SK-MEL-5 (cell line): ENCODE results near the gene NT5DC3. TPM values are rescaled to one million over a fixed set of nuclear protein-coding genes. Genes with fewer than 3 reads are reported as not detected.

ENCODE experiments used
- DNase-seq: peaks from one replicate; pipeline ENCODE4 v3.0.0-alpha.2; 2016; ENCODE audit warnings: low read depth, low spot score
- in situ Hi-C: cut with HindIII; loops from 2 replicates; pipeline ENCODE4 v1.10.0; 2016; ENCODE audit warnings: low sequenced_read_pairs, high pct_unique_total_duplicates, low pct_unique_long_range_greater_than_20kb
- polyA plus RNA-seq, 2 experiments: library from polyadenylated mRNA; depleted of rRNA; stranded (reverse); fragments of >200 nt; gene quantifications; 2 replicates each; pipeline ENCODE4 v1.2.3, GENCODE V29; 2015
- total RNA-seq: library from RNA; depleted of rRNA; stranded (reverse); fragments of >200 nt; shearing (Covaris generic); gene quantifications from 2 replicates; pipeline ENCODE4 v1.2.3, GENCODE V29; 2014; rRNA removed

The NT5DC3 gene
- total RNA-seq: 34.6 and 37.9 TPM in 2 replicates
- polyA plus RNA-seq (2015; cell fraction: cytosol; rRNA removed): 24.2 and 34.2 TPM in 2 replicates
- 43.9 and 64.8 TPM in 2 replicates for polyA plus RNA-seq (2015; cell fraction: nucleus; rRNA removed)

GRCh38 chr12:103840876-103841689 is at the start of gene NT5DC3:
Gene NT5DC3 (minus strand): TSS chr12:103841234. CDS start chr12:103841156, 78 bp downstream.
- in situ Hi-C loops: no loop called here

GRCh38 chr12:103887738-103888137 is 46.7 kb upstream of the NT5DC3 start:
- in situ Hi-C loops: no loop called here
- DNase-seq: no peak

More at GRCh38 chr12:103840876-103841689, at the start of gene NT5DC3:
- DNase-seq: peak; percentile 83

GRCh38 chr12:103886195-103886797 is 45.3 kb upstream of the NT5DC3 start:
- no peak for DNase-seq
- in situ Hi-C loops: no loop called here

GRCh38 chr12:103884316-103884715 is 43.3 kb upstream of the NT5DC3 start:
- DNase-seq: peak; percentile 56
- in situ Hi-C loops: no loop called here

- in situ Hi-C loops: no loop called here
Observed at GRCh38 chr12:103883908-103884307, 42.9 kb upstream of the NT5DC3 start.

GRCh38 chr12:103882861-103883596 is 42.0 kb upstream of the NT5DC3 start:
- in situ Hi-C loops: no loop called here

More at GRCh38 chr12:103883908-103884307, 42.9 kb upstream of the NT5DC3 start:
- DNase-seq: no peak

GRCh38 chr12:103881261-103881660 is 40.2 kb upstream of the NT5DC3 start:
- peak; percentile 15 for DNase-seq
- in situ Hi-C loops: no loop called here

More at GRCh38 chr12:103882861-103883596, 42.0 kb upstream of the NT5DC3 start:
- no peak for DNase-seq

- in situ Hi-C loops: no loop called here
Observed at GRCh38 chr12:103880299-103881142, 39.5 kb upstream of the NT5DC3 start.

GRCh38 chr12:103879878-103880277 is 38.8 kb upstream of the NT5DC3 start:
- in situ Hi-C loops: no loop called here
- DNase-seq: no peak

More at GRCh38 chr12:103880299-103881142, 39.5 kb upstream of the NT5DC3 start:
- no peak for DNase-seq

- in situ Hi-C loops: no loop called here
- no peak for DNase-seq
Observed at GRCh38 chr12:103879048-103879692, 38.1 kb upstream of the NT5DC3 start.

- in situ Hi-C loops: no loop called here
- DNase-seq: peak; percentile 91
Observed at GRCh38 chr12:103877934-103878510, 37.0 kb upstream of the NT5DC3 start.

GRCh38 chr12:103877288-103877687 is 36.3 kb upstream of the NT5DC3 start:
- in situ Hi-C loops: no loop called here
- DNase-seq: no peak

- in situ Hi-C loops: no loop called here
- DNase-seq: no peak
Observed at GRCh38 chr12:103875666-103876065, 34.6 kb upstream of the NT5DC3 start.

GRCh38 chr12:103868215-103868614 is 27.2 kb upstream of the NT5DC3 start:
- DNase-seq: no peak
- in situ Hi-C loops: no loop called here

- DNase-seq: no peak
- in situ Hi-C loops: no loop called here
Observed at GRCh38 chr12:103865151-103865730, 24.2 kb upstream of the NT5DC3 start.

- no peak for DNase-seq
- in situ Hi-C loops: no loop called here
Observed at GRCh38 chr12:103864710-103865109, 23.7 kb upstream of the NT5DC3 start.
